Activated CD4-positive, alpha-beta memory T cell treated with anti-CD3 and anti-CD28 coated beads for 36 hours (primary cell): Measurements from ENCODE around the gene OVCA2. TPM values are rescaled to one million over a fixed set of nuclear protein-coding genes. Genes with fewer than 3 reads are reported as not detected.
"Not testable (repeated sequence)": the region's sequence is repeated elsewhere in the genome, so short reads cannot be mapped to it uniquely, and the experiment has no call there.

Source experiments
- CTCF ChIA-PET: fragments of 350-600 bp; sonication (Branson Sonifier 250); formaldehyde crosslinking; loops from one replicate; lab custom pipeline; 2021; ENCODE audit warnings: antibody characterized with exemption, inconsistent platforms; lab: Charles Lee
- POLR2A ChIA-PET: fragments of 350-600 bp; sonication (Branson Sonifier 250); formaldehyde crosslinking; loops from one replicate; lab custom pipeline; 2021; ENCODE audit warnings: antibody characterized with exemption; lab: Charles Lee
- DNase-seq: peaks from one replicate; pipeline ENCODE4 v3.0.0-alpha.2; 2020
- H3K27ac Mint-ChIP-seq: one replicate; pipeline ENCODE4 v1.8.0; 2021; ENCODE audit warnings: mixed read lengths
- H3K27me3 Mint-ChIP-seq: one replicate; pipeline ENCODE4 v1.8.0; 2021; ENCODE audit warnings: mixed read lengths
- H3K36me3 Mint-ChIP-seq: one replicate; pipeline ENCODE4 v1.8.0; 2021; ENCODE audit warnings: mixed read lengths
- H3K4me1 Mint-ChIP-seq: one replicate; pipeline ENCODE4 v1.8.0; 2021; ENCODE audit warnings: low read depth, mixed read lengths
- H3K4me3 Mint-ChIP-seq: one replicate; pipeline ENCODE4 v1.8.0; 2021; ENCODE audit warnings: mild to moderate bottlenecking, mixed read lengths
- H3K9me3 Mint-ChIP-seq: one replicate; pipeline ENCODE4 v1.8.0; 2021; ENCODE audit warnings: mixed read lengths
- intact Hi-C: fragments of 100-400 bp; cut with micrococcal nuclease; formaldehyde crosslinking; loops from one replicate; pipeline ENCODE4 v1.15.1; 2023
- total RNA-seq, 2 experiments: library from RNA; stranded (reverse); gene quantifications; one replicate each; pipeline ENCODE4 v1.2.3, GENCODE V29; 2021

The OVCA2 gene
- total RNA-seq, 2 experiments from 2014 or later: 31.7 to 34.8 TPM

GRCh38 chr17:2003525-2003924, 38.3 kb upstream of the OVCA2 start:
- CTCF ChIA-PET: no interaction called here
- no peaks in the 10 kb centered on the region for H3K36me3 Mint-ChIP-seq
- POLR2A ChIA-PET: no interaction called here

GRCh38 chr17:2004435-2004952, 37.3 kb upstream of the OVCA2 start:
- DNase-seq: no peak
- intact Hi-C loops: no loop called here
- CTCF ChIA-PET: interaction anchor here (0.7 kb wide), 1 partner anchor 20 kb away, joined by 3 read pairs; the partner anchor contains the start of gene RTN4RL1
- Mint-ChIP-seq H3K27me3 (peaks cover 7% of the 10 kb centered on the region), H3K4me3 (no peak overlapping the region), H3K36me3 (no peaks in the 10 kb centered on the region), H3K27ac (no peak overlapping the region), H3K9me3 (no peaks in the 10 kb centered on the region), H3K4me1 (no peaks in the 10 kb centered on the region)
- POLR2A ChIA-PET: no interaction called here

More at GRCh38 chr17:2003525-2003924, 38.3 kb upstream of the OVCA2 start:
- no peak for DNase-seq
- H3K9me3 Mint-ChIP-seq: no peaks in the 10 kb centered on the region
- intact Hi-C loops: no loop called here
- H3K4me1 Mint-ChIP-seq: peaks cover 2% of the 10 kb centered on the region
- no peak overlapping the region for H3K4me3 Mint-ChIP-seq
- H3K27ac Mint-ChIP-seq: no peak overlapping the region
- peaks cover 14% of the 10 kb centered on the region for H3K27me3 Mint-ChIP-seq

DNA sequence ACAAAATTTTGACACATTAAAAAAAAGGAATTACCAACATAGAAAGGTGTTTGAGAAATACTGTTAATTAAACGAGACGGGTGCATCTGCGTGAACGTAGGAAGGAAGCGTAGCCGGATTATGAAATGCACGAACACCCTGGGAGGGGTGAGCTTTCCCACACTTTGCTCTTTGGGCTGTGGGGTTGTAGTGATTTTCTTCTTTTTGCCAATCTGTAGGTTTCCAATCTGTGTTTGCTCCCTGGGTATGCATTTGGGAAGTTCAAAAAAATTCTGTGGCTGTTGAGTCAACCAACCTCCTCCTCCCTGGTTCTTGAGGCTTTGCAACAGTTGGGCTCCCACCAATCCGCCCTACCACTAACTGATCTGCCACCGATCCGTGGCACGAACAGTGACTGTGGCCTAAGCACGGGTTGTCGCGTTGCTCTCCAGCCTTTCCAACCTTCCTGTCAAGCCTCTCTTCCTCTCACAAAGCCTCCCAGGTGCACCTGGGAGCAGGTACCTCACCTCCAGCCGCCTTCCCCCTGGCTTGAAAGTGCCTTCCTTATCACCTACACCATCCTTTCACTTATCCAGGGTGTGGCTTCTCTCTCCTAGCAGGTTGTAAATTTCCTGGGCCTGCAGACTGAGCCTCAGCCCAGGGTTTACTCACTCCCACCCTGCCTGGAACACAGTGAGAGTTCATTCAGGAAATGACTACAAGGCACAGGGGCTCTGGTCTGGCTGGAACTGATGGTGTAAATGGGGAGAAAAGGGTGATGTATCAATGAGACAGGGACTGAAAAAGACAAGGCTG, 33.3 kb upstream of the OVCA2 start:
- no peaks in the 10 kb centered on the region for H3K9me3 Mint-ChIP-seq
- H3K27me3 Mint-ChIP-seq: no peaks in the 10 kb centered on the region
- POLR2A ChIA-PET: no interaction called here
- DNase-seq: no peak
- H3K36me3 Mint-ChIP-seq: no peaks in the 10 kb centered on the region
- H3K4me1 Mint-ChIP-seq: no peaks in the 10 kb centered on the region
- CTCF ChIA-PET: no interaction called here
- H3K4me3 Mint-ChIP-seq: no peak overlapping the region
- no peak overlapping the region for H3K27ac Mint-ChIP-seq
- intact Hi-C loops: no loop called here

DNA sequence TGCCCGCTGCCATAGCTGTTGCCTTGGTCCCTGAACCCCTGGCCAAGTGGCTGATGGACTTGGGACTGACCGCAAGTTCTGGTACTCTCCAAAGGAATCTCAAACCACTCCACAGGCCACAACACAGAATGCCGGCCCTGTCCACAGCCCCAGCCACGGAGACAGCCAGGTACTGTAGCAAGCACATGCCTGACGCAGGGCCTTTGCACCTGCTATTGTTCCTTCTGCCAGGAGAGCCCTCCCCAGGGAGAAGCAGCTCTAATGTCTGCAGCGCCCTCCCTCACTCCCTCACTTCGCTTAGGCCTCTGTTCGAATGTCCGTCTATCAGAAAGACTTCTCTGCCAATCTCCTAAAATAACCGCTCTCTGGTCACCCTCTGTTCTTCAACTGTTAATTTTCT, 32.1 kb upstream of the OVCA2 start:
- ChIA-PET CTCF (no interaction called here), POLR2A (no interaction called here)
- Mint-ChIP-seq H3K27me3 (no peaks in the 10 kb centered on the region), H3K36me3 (no peaks in the 10 kb centered on the region), H3K9me3 (no peaks in the 10 kb centered on the region), H3K27ac (no peak overlapping the region), H3K4me1 (no peaks in the 10 kb centered on the region), H3K4me3 (no peak overlapping the region)
- intact Hi-C loops: no loop called here
- DNase-seq: no peak

DNA sequence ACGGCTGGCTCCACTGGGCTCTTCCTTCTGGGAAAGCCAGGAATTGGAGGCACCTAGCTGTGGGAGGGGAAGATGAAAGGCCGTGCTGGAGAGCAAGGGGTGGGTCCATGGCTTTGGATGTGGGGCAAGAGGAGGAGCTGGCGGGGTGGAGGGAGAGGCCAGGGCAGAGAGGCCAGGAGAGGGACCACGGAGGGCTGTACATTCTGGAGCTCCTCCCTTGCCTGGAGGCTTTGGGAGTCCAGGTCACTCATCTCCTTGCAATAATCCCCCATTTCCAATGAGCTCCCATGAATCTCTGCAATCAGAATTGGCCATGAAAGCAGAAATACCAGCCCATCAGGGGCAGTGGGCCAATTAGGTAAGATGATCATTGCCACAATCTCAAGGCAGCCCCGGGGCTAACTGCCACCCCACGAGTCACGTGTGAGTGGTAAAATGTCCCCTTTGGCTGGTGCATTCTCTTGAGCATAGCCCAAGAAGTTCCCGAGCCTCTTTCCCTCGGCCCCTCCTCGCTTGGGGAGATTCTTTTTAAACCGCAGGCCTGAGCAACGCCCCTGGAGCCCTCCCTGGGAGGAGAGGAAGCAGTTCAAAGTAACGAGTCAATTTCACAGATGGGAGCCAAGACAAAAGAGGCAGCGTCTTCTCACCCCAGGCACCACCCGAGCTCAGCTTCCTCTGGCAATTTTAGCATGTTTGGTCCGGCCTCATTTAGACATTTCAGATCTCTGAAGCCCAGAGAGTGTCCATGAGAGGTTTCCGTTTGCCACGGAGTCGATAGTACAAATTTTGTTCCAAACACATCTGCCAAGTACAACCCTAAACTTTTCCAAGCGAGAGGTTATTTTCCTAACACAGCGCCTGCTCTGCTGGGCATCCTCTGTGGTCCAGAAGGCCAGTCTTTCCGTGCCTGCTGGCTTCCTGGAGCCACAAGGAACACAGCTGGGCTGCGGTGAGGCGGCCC, 30.1 kb upstream of the OVCA2 start:
- no peak overlapping the region for H3K4me3 Mint-ChIP-seq
- CTCF ChIA-PET: no interaction called here

DNA sequence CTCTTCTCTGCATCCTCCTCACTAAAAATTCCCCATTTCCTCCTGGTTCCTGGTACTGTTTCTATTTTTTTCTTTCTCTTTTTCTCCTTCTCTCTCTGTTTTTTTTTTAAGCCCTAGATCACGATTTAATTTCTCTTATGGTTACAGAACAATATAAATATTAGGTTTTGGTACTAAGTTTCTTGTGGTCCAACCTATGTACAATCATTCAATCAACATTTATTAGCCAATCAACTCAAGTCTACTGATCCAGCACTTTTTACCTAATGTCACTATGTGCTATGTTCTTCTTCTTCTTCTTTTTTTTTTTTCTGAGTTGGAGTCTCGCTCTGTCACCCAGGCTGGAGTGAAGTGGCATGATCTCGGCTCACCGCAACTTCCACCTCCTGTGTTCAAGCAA, 29.3 kb upstream of the OVCA2 start:
- POLR2A ChIA-PET: no interaction called here
- CTCF ChIA-PET: no interaction called here
- H3K9me3 Mint-ChIP-seq: no peaks in the 10 kb centered on the region
- no peaks in the 10 kb centered on the region for H3K4me1 Mint-ChIP-seq
- no peak overlapping the region for H3K27ac Mint-ChIP-seq
- no peak overlapping the region for H3K4me3 Mint-ChIP-seq
- H3K36me3 Mint-ChIP-seq: no peaks in the 10 kb centered on the region
- H3K27me3 Mint-ChIP-seq: no peaks in the 10 kb centered on the region
- intact Hi-C loops: no loop called here
- no peak for DNase-seq

More for the DNA sequence above, 30.1 kb upstream of the OVCA2 start:
- no peaks in the 10 kb centered on the region for H3K9me3 Mint-ChIP-seq
- intact Hi-C loops: no loop called here
- no peaks in the 10 kb centered on the region for H3K27me3 Mint-ChIP-seq
- H3K27ac Mint-ChIP-seq: no peak overlapping the region
- no peak for DNase-seq
- H3K4me1 Mint-ChIP-seq: no peaks in the 10 kb centered on the region
- POLR2A ChIA-PET: no interaction called here
- H3K36me3 Mint-ChIP-seq: no peaks in the 10 kb centered on the region

DNA sequence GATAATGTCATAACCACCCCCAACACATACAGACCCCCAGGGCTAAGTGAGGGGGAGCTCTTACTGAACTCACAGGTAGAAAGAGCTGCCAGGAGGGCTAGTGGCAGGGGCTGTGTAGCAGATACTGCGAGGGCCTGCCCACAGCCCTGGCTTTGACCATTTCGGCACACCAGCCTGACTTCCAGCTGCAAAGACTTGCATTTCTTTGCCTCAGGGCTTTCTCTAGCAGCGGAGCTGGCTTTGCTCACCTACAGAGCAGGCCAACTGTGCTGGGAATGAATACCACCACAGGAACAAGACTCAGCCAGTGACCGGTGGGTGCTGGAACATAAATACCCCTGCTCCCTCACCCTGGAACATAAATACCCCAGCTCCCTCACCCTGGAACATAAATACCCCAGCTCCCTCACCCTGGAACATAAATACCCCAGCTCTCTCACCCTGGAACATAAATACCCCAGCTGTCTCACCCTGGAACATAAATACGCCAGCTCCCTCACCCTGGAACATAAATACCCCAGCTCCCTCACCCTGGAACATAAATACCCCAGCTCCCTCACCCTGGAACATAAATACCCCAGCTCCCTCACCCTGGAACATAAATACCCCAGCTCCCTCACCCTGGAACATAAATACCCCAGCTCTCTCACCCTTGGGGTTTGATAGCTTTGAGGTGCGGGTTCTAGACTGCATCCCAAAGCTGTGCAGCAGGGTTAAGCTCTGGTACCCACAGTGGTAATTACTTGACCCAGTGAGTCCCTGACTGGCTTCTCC, 28.4 kb upstream of the OVCA2 start:
- H3K27ac Mint-ChIP-seq, H3K36me3 Mint-ChIP-seq: not testable (repeated sequence)

GRCh38 chr17:2013994-2014317, 27.9 kb upstream of the OVCA2 start:
- DNase-seq: no peak
- Mint-ChIP-seq H3K27ac (no peak overlapping the region), H3K9me3 (no peaks in the 10 kb centered on the region), H3K4me1 (no peaks in the 10 kb centered on the region), H3K4me3 (no peak overlapping the region), H3K27me3 (no peaks in the 10 kb centered on the region), H3K36me3 (no peaks in the 10 kb centered on the region)
- ChIA-PET CTCF (no interaction called here), POLR2A (interaction anchor here (0.7 kb wide), 1 partner anchor 35 kb away, joined by 3 read pairs; no protein-coding TSS in a partner anchor)
- intact Hi-C loops: no loop called here

More for the DNA sequence above, 28.4 kb upstream of the OVCA2 start:
- H3K4me3 Mint-ChIP-seq, DNase-seq, H3K9me3 Mint-ChIP-seq, H3K27me3 Mint-ChIP-seq, intact Hi-C loops, CTCF ChIA-PET, H3K4me1 Mint-ChIP-seq: not testable (repeated sequence)
- POLR2A ChIA-PET: interaction anchor here (0.7 kb wide), 1 partner anchor 35 kb away, joined by 3 read pairs; no protein-coding TSS in a partner anchor

DNA sequence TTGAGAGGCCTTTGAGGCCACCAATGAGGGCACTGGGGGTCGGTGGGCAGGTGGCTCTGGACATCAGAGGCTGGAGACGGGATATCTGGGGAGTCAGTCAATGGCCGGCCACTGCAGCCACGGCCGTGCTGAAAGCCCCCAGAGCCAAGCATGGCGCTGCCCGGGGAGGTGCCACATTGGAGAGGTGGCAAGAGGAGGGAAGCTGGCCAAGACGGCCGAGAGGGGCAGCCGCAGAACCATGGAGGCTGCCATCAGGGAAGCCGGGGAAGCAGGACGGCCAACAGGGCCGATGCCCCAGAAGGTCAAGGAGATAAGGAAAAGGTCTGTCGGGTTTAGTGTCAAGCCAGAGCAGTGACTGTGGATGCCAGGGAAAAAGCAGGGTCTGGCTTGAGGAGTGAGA, 26.5 kb upstream of the OVCA2 start:
- intact Hi-C loops: no loop called here
- ChIA-PET CTCF (no interaction called here), POLR2A (no interaction called here)
- DNase-seq: no peak
- Mint-ChIP-seq H3K36me3 (no peaks in the 10 kb centered on the region), H3K27ac (no peak overlapping the region), H3K4me3 (no peak overlapping the region), H3K9me3 (no peaks in the 10 kb centered on the region), H3K4me1 (no peaks in the 10 kb centered on the region), H3K27me3 (peaks cover 2% of the 10 kb centered on the region)

GRCh38 chr17:2016494-2016893, 25.3 kb upstream of the OVCA2 start:
- no peak overlapping the region for H3K4me3 Mint-ChIP-seq
- peaks cover 2% of the 10 kb centered on the region for H3K27me3 Mint-ChIP-seq
- no peaks in the 10 kb centered on the region for H3K4me1 Mint-ChIP-seq
- ChIA-PET POLR2A (interaction anchor here (0.6 kb wide), 1 partner anchor 113 kb away, joined by 5 read pairs; no protein-coding TSS in a partner anchor), CTCF (no interaction called here)
- intact Hi-C loops: no loop called here
- no peaks in the 10 kb centered on the region for H3K9me3 Mint-ChIP-seq
- no peak for DNase-seq
- no peaks in the 10 kb centered on the region for H3K36me3 Mint-ChIP-seq
- H3K27ac Mint-ChIP-seq: no peak overlapping the region

- H3K9me3 Mint-ChIP-seq: no peaks in the 10 kb centered on the region
- DNase-seq: no peak
- peaks cover 2% of the 10 kb centered on the region for H3K27me3 Mint-ChIP-seq
- H3K4me1 Mint-ChIP-seq: no peaks in the 10 kb centered on the region
- intact Hi-C loops: no loop called here
- CTCF ChIA-PET: no interaction called here
- no peaks in the 10 kb centered on the region for H3K36me3 Mint-ChIP-seq
- POLR2A ChIA-PET: no interaction called here
- H3K27ac Mint-ChIP-seq: no peak overlapping the region
- no peak overlapping the region for H3K4me3 Mint-ChIP-seq
Measured at GRCh38 chr17:2017274-2017941, 24.4 kb upstream of the OVCA2 start.
